OCI-LY3 (cell line): ENCODE data around the gene TNFRSF9.
A peak's percentile ranks its signal among the peaks of the same experiment; 100 is the strongest.

Experiments used
- H2AFZ ChIP-seq: fragments of 200-600, 300-600 bp; shearing (Covaris generic); 2 replicates; pipeline ENCODE4 v1.6.0; 2014; ENCODE audit warnings: antibody characterized with exemption, low read depth, low read length
- H3K27ac ChIP-seq: fragments of 200-600, 300-600 bp; sonication (generic); 2 replicates; pipeline ENCODE4 v1.5.1; 2014; ENCODE audit warnings: mild to moderate bottlenecking, low read length, moderate library complexity, mixed read lengths
- H3K27me3 ChIP-seq: fragments of 200-600, 300-600 bp; sonication (generic); 2 replicates; pipeline ENCODE4 v1.6.1; 2014; ENCODE audit warnings: low read depth, low read length, mixed read lengths
- H3K36me3 ChIP-seq: fragments of 200-600, 300-600 bp; sonication (generic); replicated peaks from 2 replicates; pipeline ENCODE3; 2014; ENCODE audit warnings: low read depth, low read length, mixed read lengths
- H3K4me1 ChIP-seq: fragments of 300-600, 200-600 bp; sonication (generic); 2 replicates; pipeline ENCODE4 v1.6.1; 2014; ENCODE audit warnings: low read length, mixed read lengths
- H3K4me2 ChIP-seq: fragments of 200-600, 300-600 bp; sonication (generic); 2 replicates; pipeline ENCODE4 v1.6.1; 2014; ENCODE audit warnings: low read length, mixed read lengths
- H3K4me3 ChIP-seq: fragments of 300-600, 200-600 bp; sonication (generic); 2 replicates; pipeline ENCODE4 v1.5.1; 2014; ENCODE audit warnings: antibody characterized with exemption, mild to moderate bottlenecking, low read length, moderate library complexity
- H3K79me2 ChIP-seq: fragments of 300-600, 200-600 bp; shearing (Covaris generic); 2 replicates; pipeline ENCODE4 v1.6.1; 2014; ENCODE audit warnings: mild to moderate bottlenecking, low read length, mixed read lengths
- H3K9ac ChIP-seq: fragments of 300-600, 200-600 bp; shearing (Covaris generic); 2 replicates; pipeline ENCODE4 v1.6.0; 2014; ENCODE audit warnings: mild to moderate bottlenecking, low read length, moderate library complexity
- H3K9me3 ChIP-seq: fragments of 200-600, 300-600 bp; shearing (Covaris generic); 2 replicates; pipeline ENCODE4 v1.6.1; 2014; ENCODE audit warnings: low read length, mixed read lengths; ENCODE audit not compliant: insufficient read depth
- H4K20me1 ChIP-seq: fragments of 200-600, 300-600 bp; sonication (generic); 2 replicates; pipeline ENCODE4 v1.6.1; 2016; ENCODE audit warnings: low read length, mixed read lengths; ENCODE audit not compliant: insufficient read depth
- EZH2phosphoT487 ChIP-seq: fragments of 200-600 bp; shearing (Covaris generic); IDR thresholded peaks from 2 replicates; pipeline ENCODE4 v1.6.1; 2018; ENCODE audit warnings: antibody characterized with exemption, mixed run types, low read depth
- TF ChIP-seq, protein P1 (sequence below): fragments of 200-600, 300-600 bp; sonication (generic); IDR thresholded peaks from 2 replicates; pipeline ENCODE4 v1.5.1; 2014; ENCODE audit warnings: antibody characterized with exemption, low read length, low read depth

TNFRSF9 gene

DNA sequence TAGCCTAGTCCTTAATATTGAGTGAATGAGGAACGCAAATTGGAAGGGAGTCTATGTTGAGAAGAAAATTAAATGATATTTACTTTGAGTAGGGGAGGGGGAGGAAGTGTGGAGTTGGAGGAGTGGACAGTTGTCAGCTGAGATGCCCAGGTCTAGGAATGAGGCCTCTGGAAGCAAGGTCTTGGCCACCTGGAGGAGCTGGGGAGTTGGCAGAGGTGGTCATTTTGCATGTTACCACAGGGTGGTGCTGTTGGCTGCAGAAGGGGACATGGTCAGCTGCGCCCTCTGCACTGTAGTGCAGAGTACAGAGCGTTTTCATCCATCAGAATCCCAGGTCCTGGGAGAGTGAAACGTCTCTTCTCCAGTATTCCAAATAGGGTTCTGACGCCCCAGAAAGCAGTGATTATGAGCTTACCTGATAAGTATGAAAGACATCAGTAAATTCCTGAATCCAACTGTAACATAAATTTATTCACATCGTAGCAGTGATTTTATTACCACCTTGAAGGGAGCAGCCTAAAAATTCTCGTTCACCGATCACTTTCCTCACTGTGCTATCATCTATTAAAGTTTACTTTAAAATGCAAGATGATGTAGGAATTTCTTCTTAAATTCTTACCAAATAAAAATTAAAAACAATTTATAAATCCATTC is 34.7 kb upstream of the TNFRSF9 start:
- H3K9me3 ChIP-seq: no peaks in the 10 kb centered on the region
- no peak overlapping the region for H3K27ac ChIP-seq
- no peaks in the 10 kb centered on the region for H3K4me1 ChIP-seq
- H3K4me3 ChIP-seq: no peak overlapping the region
- no peaks in the 10 kb centered on the region for H3K27me3 ChIP-seq
- 0 out of 2 replicates have a peak, but pooled peaks cover 17% of the 10 kb centered on the region for H3K79me2 ChIP-seq
- H3K36me3 ChIP-seq: peaks cover 27% of the 10 kb centered on the region
- H3K9ac ChIP-seq: no peak overlapping the region
- no peaks in the 10 kb centered on the region for H4K20me1 ChIP-seq
- TF ChIP-seq, protein P1, sequence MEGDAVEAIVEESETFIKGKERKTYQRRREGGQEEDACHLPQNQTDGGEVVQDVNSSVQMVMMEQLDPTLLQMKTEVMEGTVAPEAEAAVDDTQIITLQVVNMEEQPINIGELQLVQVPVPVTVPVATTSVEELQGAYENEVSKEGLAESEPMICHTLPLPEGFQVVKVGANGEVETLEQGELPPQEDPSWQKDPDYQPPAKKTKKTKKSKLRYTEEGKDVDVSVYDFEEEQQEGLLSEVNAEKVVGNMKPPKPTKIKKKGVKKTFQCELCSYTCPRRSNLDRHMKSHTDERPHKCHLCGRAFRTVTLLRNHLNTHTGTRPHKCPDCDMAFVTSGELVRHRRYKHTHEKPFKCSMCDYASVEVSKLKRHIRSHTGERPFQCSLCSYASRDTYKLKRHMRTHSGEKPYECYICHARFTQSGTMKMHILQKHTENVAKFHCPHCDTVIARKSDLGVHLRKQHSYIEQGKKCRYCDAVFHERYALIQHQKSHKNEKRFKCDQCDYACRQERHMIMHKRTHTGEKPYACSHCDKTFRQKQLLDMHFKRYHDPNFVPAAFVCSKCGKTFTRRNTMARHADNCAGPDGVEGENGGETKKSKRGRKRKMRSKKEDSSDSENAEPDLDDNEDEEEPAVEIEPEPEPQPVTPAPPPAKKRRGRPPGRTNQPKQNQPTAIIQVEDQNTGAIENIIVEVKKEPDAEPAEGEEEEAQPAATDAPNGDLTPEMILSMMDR: peak; percentile 53
- TF ChIP-seq EZH2phosphoT487: no peak
- no peak overlapping the region for H3K4me2 ChIP-seq
- H2AFZ ChIP-seq: no peak overlapping the region

GRCh38 chr1:7973086-7973485 is 32.4 kb upstream of the TNFRSF9 start:
- H3K4me3 ChIP-seq: no peak overlapping the region
- H3K4me2 ChIP-seq: no peak overlapping the region
- no peak overlapping the region for H3K27ac ChIP-seq
- TF ChIP-seq, protein P1: no peak
- no peak for TF ChIP-seq EZH2phosphoT487
- H3K9me3 ChIP-seq: no peaks in the 10 kb centered on the region
- H3K36me3 ChIP-seq: peaks cover 32% of the 10 kb centered on the region
- no peak overlapping the region for H2AFZ ChIP-seq
- peaks cover 28% of the 10 kb centered on the region; the same call in 1 of the 2 replicates for H3K79me2 ChIP-seq
- H4K20me1 ChIP-seq: no peaks in the 10 kb centered on the region
- no peak overlapping the region for H3K9ac ChIP-seq
- H3K27me3 ChIP-seq: no peaks in the 10 kb centered on the region
- no peaks in the 10 kb centered on the region for H3K4me1 ChIP-seq

DNA sequence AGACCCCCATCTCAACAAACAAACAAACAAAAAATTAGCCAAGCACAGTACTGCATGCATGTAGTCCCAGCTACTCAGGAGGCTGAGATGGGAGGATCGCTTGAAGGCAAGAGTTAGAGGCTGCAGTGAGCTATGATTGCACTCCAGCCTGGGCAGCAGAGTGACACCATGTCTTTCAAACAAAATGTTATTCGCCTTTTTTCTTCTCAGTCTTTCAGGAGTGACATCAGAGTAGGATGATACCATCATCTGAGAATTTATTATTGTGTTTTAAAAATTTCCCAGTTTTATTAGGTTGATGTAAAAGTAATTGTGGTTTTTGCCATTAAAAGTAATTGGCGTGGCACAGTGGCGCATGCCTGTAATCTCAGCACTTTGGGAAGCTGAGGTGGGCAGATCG is 31.6 kb upstream of the TNFRSF9 start:
- no peak for TF ChIP-seq EZH2phosphoT487
- TF ChIP-seq, protein P1: no peak
- no peaks in the 10 kb centered on the region for H3K9me3 ChIP-seq
- H3K27me3 ChIP-seq: no peaks in the 10 kb centered on the region
- no peaks in the 10 kb centered on the region for H4K20me1 ChIP-seq
- H3K27ac ChIP-seq: no peak overlapping the region
- peaks cover 35% of the 10 kb centered on the region for H3K79me2 ChIP-seq
- H3K4me3 ChIP-seq: no peak overlapping the region
- H3K9ac ChIP-seq: no peak overlapping the region
- H3K4me1 ChIP-seq: no peaks in the 10 kb centered on the region
- H2AFZ ChIP-seq: no peak overlapping the region
- H3K4me2 ChIP-seq: no peak overlapping the region
- H3K36me3 ChIP-seq: peaks cover 36% of the 10 kb centered on the region

GRCh38 chr1:7971024-7971423 is 30.4 kb upstream of the TNFRSF9 start:
- Histone ChIP-seq H3K79me2 (peaks cover 48% of the 10 kb centered on the region), H3K27ac (no peak overlapping the region)
- no peak for TF ChIP-seq EZH2phosphoT487
- TF ChIP-seq, protein P1: no peak

More at GRCh38 chr1:7971024-7971423, 30.4 kb upstream of the TNFRSF9 start:
- H3K4me1 ChIP-seq: no peaks in the 10 kb centered on the region
- H3K4me2 ChIP-seq: no peak overlapping the region
- H3K36me3 ChIP-seq: peaks cover 39% of the 10 kb centered on the region
- H3K4me3 ChIP-seq: no peak overlapping the region
- H3K27me3 ChIP-seq: no peaks in the 10 kb centered on the region
- no peaks in the 10 kb centered on the region for H4K20me1 ChIP-seq
- no peak overlapping the region for H2AFZ ChIP-seq
- H3K9ac ChIP-seq: no peak overlapping the region
- no peaks in the 10 kb centered on the region for H3K9me3 ChIP-seq
